Endothelial cell of umbilical vein (primary cell): Measurements from ENCODE around the gene CADPS.

ENCODE experiments used
- EZH2 ChIP-seq: IDR thresholded peaks from 2 replicates; pipeline ENCODE4 v1.6.1; 2012; ENCODE audit warnings: borderline replicate concordance, low read depth, mild to moderate bottlenecking, moderate library complexity, low read length, inconsistent platforms; ENCODE audit not compliant: severe bottlenecking
- JUN ChIP-seq: IDR thresholded peaks from 2 replicates; pipeline ENCODE4 v1.6.1; 2011; ENCODE audit warnings: borderline replicate concordance, low read depth; ENCODE audit not compliant: insufficient read length, insufficient read depth
- POLR2A ChIP-seq: IDR thresholded peaks from 2 replicates; pipeline ENCODE4 v1.6.1; 2012; ENCODE audit warnings: low read depth, mild to moderate bottlenecking, control low read depth, low read length
- POLR2AphosphoS5 ChIP-seq: IDR thresholded peaks from 2 replicates; pipeline ENCODE4 v1.6.1; 2012; ENCODE audit warnings: low read depth, mild to moderate bottlenecking, control low read depth, low read length, moderate library complexity; ENCODE audit not compliant: insufficient read depth
- TF ChIP-seq, protein P1 (sequence below), 2 donors: IDR thresholded peaks; 1 replicate in 1 of 2; 2 replicates in 1 of 2; pipeline ENCODE4 v1.5.1; 2011; ENCODE audit warnings: low read length in 2 of 2, mild to moderate bottlenecking in 2 of 2, moderate library complexity in 2 of 2, control low read depth in 1 of 2, inconsistent platforms in 1 of 2, low read depth in 1 of 2; ENCODE audit not compliant: insufficient read depth in 1 of 2; ENCODE audit errors: extremely low read depth in 1 of 2

- TF ChIP-seq, protein P1, sequence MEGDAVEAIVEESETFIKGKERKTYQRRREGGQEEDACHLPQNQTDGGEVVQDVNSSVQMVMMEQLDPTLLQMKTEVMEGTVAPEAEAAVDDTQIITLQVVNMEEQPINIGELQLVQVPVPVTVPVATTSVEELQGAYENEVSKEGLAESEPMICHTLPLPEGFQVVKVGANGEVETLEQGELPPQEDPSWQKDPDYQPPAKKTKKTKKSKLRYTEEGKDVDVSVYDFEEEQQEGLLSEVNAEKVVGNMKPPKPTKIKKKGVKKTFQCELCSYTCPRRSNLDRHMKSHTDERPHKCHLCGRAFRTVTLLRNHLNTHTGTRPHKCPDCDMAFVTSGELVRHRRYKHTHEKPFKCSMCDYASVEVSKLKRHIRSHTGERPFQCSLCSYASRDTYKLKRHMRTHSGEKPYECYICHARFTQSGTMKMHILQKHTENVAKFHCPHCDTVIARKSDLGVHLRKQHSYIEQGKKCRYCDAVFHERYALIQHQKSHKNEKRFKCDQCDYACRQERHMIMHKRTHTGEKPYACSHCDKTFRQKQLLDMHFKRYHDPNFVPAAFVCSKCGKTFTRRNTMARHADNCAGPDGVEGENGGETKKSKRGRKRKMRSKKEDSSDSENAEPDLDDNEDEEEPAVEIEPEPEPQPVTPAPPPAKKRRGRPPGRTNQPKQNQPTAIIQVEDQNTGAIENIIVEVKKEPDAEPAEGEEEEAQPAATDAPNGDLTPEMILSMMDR (IDR thresholded peaks at IDR 0.05; ENCODE audit: extremely low read depth in 1 of 2, insufficient read depth in 1 of 2, low read depth in 1 of 2, low read length in 2 of 2) = no peak
- no peak for TF ChIP-seq POLR2A
- TF ChIP-seq JUN = no peak
- TF ChIP-seq EZH2 = no peak
- TF ChIP-seq POLR2AphosphoS5 = no peak
Measured at GRCh38 chr3:62584636-62585035, 290.6 kb downstream of the CADPS start.
